B cell (primary cell): ENCODE results near the gene IL12B. TPM values are rescaled to one million over a fixed set of nuclear protein-coding genes. Genes with fewer than 3 reads are reported as not detected.

Experiments
- ATAC-seq: fragments of 200-7000 bp; cut with Tn5 transposase; one replicate; pipeline ENCODE4 v1.10.0; 2021; ENCODE audit warnings: low read depth, mild to moderate bottlenecking, moderate number of reproducible peaks, moderate library complexity
- CTCF ChIA-PET: fragments of 350-600 bp; sonication (Branson Sonifier 250); formaldehyde crosslinking; loops from one replicate; lab custom pipeline; 2021; ENCODE audit warnings: antibody characterized with exemption, inconsistent platforms; lab: Charles Lee
- POLR2A ChIA-PET: fragments of 350-600 bp; sonication (Branson Sonifier 250); formaldehyde crosslinking; loops from one replicate; lab custom pipeline; 2021; ENCODE audit warnings: antibody characterized with exemption; lab: Charles Lee
- DNase-seq: peaks from one replicate; pipeline ENCODE4 v3.0.0; 2013
- H2AFZ ChIP-seq: 2 replicates; pipeline ENCODE4 v1.6.1; 2012; ENCODE audit warnings: mild to moderate bottlenecking, low read depth, low read length; ENCODE audit not compliant: insufficient read depth, poor library complexity, severe bottlenecking
- H3K27ac ChIP-seq, 2 donors: 1 replicate in 1 of 2; 2 replicates in 1 of 2; pipeline ENCODE4 v1.5.1; 2012 to 2013; ENCODE audit warnings: low read length in 2 of 2, mild to moderate bottlenecking in 2 of 2, moderate library complexity in 1 of 2
- H3K27me3 ChIP-seq, 4 experiments: fragments of 200-600 bp in 1 of 4; sonication (generic) in 1 of 4; replicated peaks in 1 of 4; 1 replicate in 2 of 4; 2 replicates in 2 of 4; pipeline versions ENCODE4 v1.6.1 to v1.7.0; 2013 to 2016; ENCODE audit warnings: low read length in 3 of 4, mild to moderate bottlenecking in 2 of 4, mixed read lengths in 1 of 4, moderate library complexity in 1 of 4; ENCODE audit not compliant: insufficient read depth in 4 of 4, control insufficient read depth in 3 of 4; ENCODE audit errors: control extremely low read depth in 1 of 4
- H3K36me3 ChIP-seq, 2 experiments: replicated peaks in 1 of 2; 1 replicate in 1 of 2; 2 replicates in 1 of 2; pipeline versions ENCODE4 v1.6.1 to v1.7.1; 2013; ENCODE audit warnings: low read length in 1 of 2; ENCODE audit not compliant: insufficient read depth in 2 of 2, control insufficient read depth in 1 of 2; ENCODE audit errors: control extremely low read depth in 1 of 2, extremely low read depth in 1 of 2
- H3K4me1 ChIP-seq, 2 donors: fragments of 200-600 bp in 1 of 2; sonication (generic) in 1 of 2; 1 replicate in 1 of 2; 2 replicates in 1 of 2; pipeline versions ENCODE4 v1.5.1 to v1.6.1; 2013 to 2017; ENCODE audit warnings: low read length in 2 of 2; ENCODE audit not compliant: control insufficient read depth in 2 of 2, insufficient read depth in 2 of 2
- H3K4me2 ChIP-seq: replicated peaks from 2 replicates; pipeline ENCODE3; 2012; ENCODE audit warnings: mild to moderate bottlenecking, low read depth, low read length; ENCODE audit not compliant: poor library complexity, severe bottlenecking
- H3K4me3 ChIP-seq, 5 experiments: fragments of 200-600 bp in 1 of 5; sonication (generic) in 1 of 5; 1 replicate in 3 of 5; 2 replicates in 2 of 5; pipeline versions ENCODE4 v1.5.1 to v1.7.0; 2011 to 2016; ENCODE audit warnings: low read length in 4 of 5, mild to moderate bottlenecking in 4 of 5, low read depth in 2 of 5, control low read depth in 1 of 5, moderate library complexity in 1 of 5; ENCODE audit not compliant: insufficient read depth in 1 of 5; ENCODE audit errors: control extremely low read depth in 1 of 5, extremely low read depth in 1 of 5
- H3K79me2 ChIP-seq: fragments of 200-600 bp; sonication (generic); one replicate; pipeline ENCODE4 v1.6.0; 2016; ENCODE audit warnings: low read length; ENCODE audit not compliant: control insufficient read depth, insufficient read depth
- H3K9ac ChIP-seq: fragments of 200-600 bp; sonication (generic); 2 replicates; pipeline ENCODE4 v1.6.1; 2017; ENCODE audit warnings: mild to moderate bottlenecking, low read length, moderate library complexity
- H3K9me3 ChIP-seq, 3 donors: one replicate each; pipeline versions ENCODE4 v1.6.1 to v1.7.1; 2013; ENCODE audit warnings: low read length in 2 of 3; ENCODE audit not compliant: control insufficient read depth in 2 of 3, insufficient read depth in 1 of 3; ENCODE audit errors: control extremely low read depth in 1 of 3
- H4K20me1 ChIP-seq: 2 replicates; pipeline ENCODE4 v1.6.0; 2012; ENCODE audit warnings: mild to moderate bottlenecking, low read length; ENCODE audit not compliant: insufficient read depth, control insufficient read depth, poor library complexity, severe bottlenecking
- H3K27ac Mint-ChIP-seq: one replicate; pipeline ENCODE4 v1.8.0; 2021; ENCODE audit warnings: mixed read lengths
- H3K27me3 Mint-ChIP-seq: one replicate; pipeline ENCODE4 v1.8.0; 2021; ENCODE audit warnings: mixed read lengths
- H3K4me1 Mint-ChIP-seq: one replicate; pipeline ENCODE4 v1.8.0; 2021; ENCODE audit warnings: mixed read lengths
- H3K4me3 Mint-ChIP-seq: one replicate; pipeline ENCODE4 v1.8.0; 2021; ENCODE audit warnings: mixed read lengths
- H3K9me3 Mint-ChIP-seq: one replicate; pipeline ENCODE4 v1.8.0; 2022; ENCODE audit warnings: mixed read lengths; ENCODE audit not compliant: insufficient read depth
- EZH2 ChIP-seq: IDR thresholded peaks from 2 replicates; pipeline ENCODE4 v1.6.1; 2012; ENCODE audit warnings: borderline replicate concordance, low read depth, mild to moderate bottlenecking, moderate library complexity, low read length; ENCODE audit not compliant: insufficient read depth, poor library complexity, severe bottlenecking
- WGBS: methylation state at CpG from one replicate; pipeline ENCODE4 v1.1.5; 2013; ENCODE audit warnings: missing lambda C conversion rate; ENCODE audit not compliant: insufficient coverage; 5-methylcytosine and 5-hydroxymethylcytosine counted together
- intact Hi-C: fragments of 100-400 bp; cut with micrococcal nuclease; formaldehyde crosslinking; loops from one replicate; pipeline ENCODE4 v1.10.0; 2022
- polyA plus RNA-seq: library from polyadenylated mRNA; depleted of rRNA; stranded (reverse); fragments of >200 nt; gene quantifications from 2 replicates; pipeline ENCODE4 v1.2.3, GENCODE V29; 2012
- total RNA-seq, 2 donors: library from RNA; stranded (reverse); fragments of 120-200 nt in 1 of 2; gene quantifications; 1 replicate in 1 of 2; 2 replicates in 1 of 2; pipeline versions ENCODE4 v1.2.3 to v1.2.4, GENCODE V29; 2013 to 2022
- TF ChIP-seq, protein P1 (sequence below): fragments of 200-600 bp; IDR thresholded peaks from one replicate; pipeline ENCODE4 v1.8.0; 2022; ENCODE audit warnings: antibody characterized with exemption, mild to moderate bottlenecking

Gene IL12B
- total and polyA plus RNA-seq, 2 donors (not counting 1 experiment from before 2014, with no cell fraction given): 0.15 to 0.17 TPM

DNA sequence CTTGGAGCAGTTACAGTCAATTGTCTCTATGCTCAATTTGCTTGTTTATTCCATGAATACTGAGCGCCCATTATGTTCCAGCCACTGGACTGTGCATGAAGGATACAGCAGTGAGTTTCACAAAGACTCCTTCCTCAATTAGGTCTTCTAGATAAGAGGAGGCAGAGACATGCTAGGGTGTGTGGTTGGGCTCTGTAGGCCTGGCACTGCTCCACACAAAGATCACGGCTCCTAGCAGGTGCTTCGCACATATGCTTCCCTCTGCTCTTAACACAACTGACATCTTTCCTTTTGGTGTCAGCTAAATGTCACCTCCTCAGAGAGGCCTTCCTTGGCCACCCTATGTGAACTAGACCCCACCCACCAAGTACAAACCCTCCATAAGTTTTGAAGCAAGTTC is 10.9 kb downstream of the IL12B start:
- no peak for TF ChIP-seq EZH2
- TF ChIP-seq, protein P1, sequence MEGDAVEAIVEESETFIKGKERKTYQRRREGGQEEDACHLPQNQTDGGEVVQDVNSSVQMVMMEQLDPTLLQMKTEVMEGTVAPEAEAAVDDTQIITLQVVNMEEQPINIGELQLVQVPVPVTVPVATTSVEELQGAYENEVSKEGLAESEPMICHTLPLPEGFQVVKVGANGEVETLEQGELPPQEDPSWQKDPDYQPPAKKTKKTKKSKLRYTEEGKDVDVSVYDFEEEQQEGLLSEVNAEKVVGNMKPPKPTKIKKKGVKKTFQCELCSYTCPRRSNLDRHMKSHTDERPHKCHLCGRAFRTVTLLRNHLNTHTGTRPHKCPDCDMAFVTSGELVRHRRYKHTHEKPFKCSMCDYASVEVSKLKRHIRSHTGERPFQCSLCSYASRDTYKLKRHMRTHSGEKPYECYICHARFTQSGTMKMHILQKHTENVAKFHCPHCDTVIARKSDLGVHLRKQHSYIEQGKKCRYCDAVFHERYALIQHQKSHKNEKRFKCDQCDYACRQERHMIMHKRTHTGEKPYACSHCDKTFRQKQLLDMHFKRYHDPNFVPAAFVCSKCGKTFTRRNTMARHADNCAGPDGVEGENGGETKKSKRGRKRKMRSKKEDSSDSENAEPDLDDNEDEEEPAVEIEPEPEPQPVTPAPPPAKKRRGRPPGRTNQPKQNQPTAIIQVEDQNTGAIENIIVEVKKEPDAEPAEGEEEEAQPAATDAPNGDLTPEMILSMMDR: no peak
- H3K4me2 ChIP-seq: no peak overlapping the region
- H3K36me3 ChIP-seq: no peaks in the 10 kb centered on the region
- no peaks in the 10 kb centered on the region for H3K79me2 ChIP-seq
- H3K9ac ChIP-seq: no peak overlapping the region
- no peak for DNase-seq
- intact Hi-C loops: no loop called here
- no peak overlapping the region for H2AFZ ChIP-seq
- no peaks in the 10 kb centered on the region for H3K9me3 ChIP-seq
- H3K4me3 Mint-ChIP-seq: no peak overlapping the region
- ChIA-PET POLR2A (no interaction called here), CTCF (interaction anchor here (1.4 to 5.8 kb wide), 3 partner anchors 9 to 32 kb away, joined by 4 to 72 read pairs (median 4); no protein-coding TSS in a partner anchor)
- no peaks in the 10 kb centered on the region for H3K4me1 ChIP-seq
- no peaks in the 10 kb centered on the region for H4K20me1 ChIP-seq
- H3K27me3 Mint-ChIP-seq: peaks cover 4% of the 10 kb centered on the region
- 60% methylated on average over 2 of the region's 3 CpGs for WGBS
- no peak overlapping the region for H3K4me3 ChIP-seq
- no peak for ATAC-seq
- H3K27me3 ChIP-seq: peaks cover 0 to 2% (median 0%) of the 10 kb centered on the region in 4 experiments
- no peak overlapping the region for H3K27ac ChIP-seq
- H3K9me3 Mint-ChIP-seq: no peaks in the 10 kb centered on the region
- no peak overlapping the region for H3K27ac Mint-ChIP-seq
- no peaks in the 10 kb centered on the region for H3K4me1 Mint-ChIP-seq

DNA sequence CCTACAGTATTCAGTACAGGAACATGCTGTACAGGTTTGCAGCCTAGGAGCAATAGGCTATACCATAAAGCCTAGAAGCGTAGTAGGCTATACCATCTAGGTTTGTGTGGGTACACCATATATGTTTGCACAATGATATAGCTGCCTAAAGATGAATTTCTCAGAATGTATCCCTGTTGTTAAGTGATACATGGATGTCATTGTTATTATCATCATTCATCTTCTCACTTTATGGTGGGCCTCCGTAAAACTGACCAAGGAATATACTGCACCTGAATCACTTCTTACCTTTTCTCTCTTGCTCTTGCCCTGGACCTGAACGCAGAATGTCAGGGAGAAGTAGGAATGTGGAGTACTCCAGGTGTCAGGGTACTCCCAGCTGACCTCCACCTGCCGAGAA is 11.8 kb downstream of the IL12B start:
- H3K4me1 ChIP-seq: no peaks in the 10 kb centered on the region
- Mint-ChIP-seq H3K9me3 (no peaks in the 10 kb centered on the region), H3K27ac (no peak overlapping the region), H3K27me3 (peaks cover 4% of the 10 kb centered on the region), H3K4me1 (no peaks in the 10 kb centered on the region), H3K4me3 (no peak overlapping the region)
- ChIA-PET POLR2A (no interaction called here), CTCF (interaction anchor here (1.3 to 5.8 kb wide), 6 partner anchors 8 to 162 kb away, joined by 4 to 72 read pairs (median 6); no protein-coding TSS in a partner anchor)
- H3K79me2 ChIP-seq: no peaks in the 10 kb centered on the region
- TF ChIP-seq EZH2: no peak
- TF ChIP-seq, protein P1: no peak
- no peak overlapping the region for H3K9ac ChIP-seq
- no peak overlapping the region for H3K4me3 ChIP-seq
- H2AFZ ChIP-seq: no peak overlapping the region
- H3K4me2 ChIP-seq: no peak overlapping the region
- H3K9me3 ChIP-seq: no peaks in the 10 kb centered on the region
- ATAC-seq: no peak
- 100% methylated on average over 1 of the region's 4 CpGs for WGBS
- H4K20me1 ChIP-seq: no peaks in the 10 kb centered on the region
- H3K27ac ChIP-seq: no peak overlapping the region
- H3K27me3 ChIP-seq: peaks cover 0 to 4% (median 0%) of the 10 kb centered on the region in 4 experiments
- intact Hi-C loops: no loop called here
- no peak for DNase-seq
- H3K36me3 ChIP-seq: no peaks in the 10 kb centered on the region
